RWPE2 (cell line): Measurements from ENCODE around the gene CST5.
A peak's percentile ranks its signal among the peaks of the same experiment; 100 is the strongest.

Experiments
- ATAC-seq: fragments of 200-7000 bp; cut with Tn5 transposase; 3 replicates; pipeline ENCODE4 v1.9.1; 2021; ENCODE audit warnings: low read depth
- DNase-seq: peaks from one replicate; pipeline ENCODE4 v3.0.0-alpha.2; 2020; ENCODE audit warnings: low spot score
- H3K27ac ChIP-seq: fragments of 450-650 bp; 2 replicates; pipeline ENCODE4 v1.5.1; 2017; ENCODE audit warnings: mild to moderate bottlenecking; ENCODE audit not compliant: poor library complexity, severe bottlenecking
- H3K27me3 ChIP-seq: fragments of 250-450 bp; sonication (Bioruptor Pico); 2 replicates; pipeline ENCODE4 v1.5.1; 2021; ENCODE audit warnings: mild to moderate bottlenecking, moderate library complexity; ENCODE audit not compliant: insufficient read depth, poor library complexity, severe bottlenecking
- H3K36me3 ChIP-seq: fragments of 250-450 bp; sonication (Bioruptor Pico); 2 replicates; pipeline ENCODE4 v1.5.1; 2020; ENCODE audit warnings: low read depth, mild to moderate bottlenecking, moderate library complexity
- H3K4me1 ChIP-seq: fragments of 250-450 bp; sonication (Bioruptor Pico); 2 replicates; pipeline ENCODE4 v1.5.1; 2021; ENCODE audit warnings: mild to moderate bottlenecking, moderate library complexity; ENCODE audit not compliant: insufficient read depth, poor library complexity, severe bottlenecking
- H3K4me3 ChIP-seq: fragments of 250-450 bp; sonication (Bioruptor Pico); 2 replicates; pipeline ENCODE4 v1.5.1; 2021; ENCODE audit warnings: mild to moderate bottlenecking, moderate library complexity; ENCODE audit not compliant: severe bottlenecking
- H3K9me3 ChIP-seq: fragments of 250-450 bp; sonication (Bioruptor Pico); 2 replicates; pipeline ENCODE4 v1.5.1; 2021; ENCODE audit warnings: mild to moderate bottlenecking, moderate library complexity; ENCODE audit not compliant: severe bottlenecking
- TF ChIP-seq, protein P1 (sequence below): fragments of 450-650 bp; IDR thresholded peaks from one replicate; pipeline ENCODE4 v1.5.1; 2017; ENCODE audit warnings: mild to moderate bottlenecking, moderate library complexity; ENCODE audit not compliant: poor library complexity, severe bottlenecking

The CST5 gene

GRCh38 chr20:23925789-23926525 is 46.4 kb upstream of the CST5 start:
- no peak overlapping the region for H3K4me3 ChIP-seq
- H3K9me3 ChIP-seq, result no peaks in the 10 kb centered on the region
- no peak overlapping the region for H3K27ac ChIP-seq

DNA sequence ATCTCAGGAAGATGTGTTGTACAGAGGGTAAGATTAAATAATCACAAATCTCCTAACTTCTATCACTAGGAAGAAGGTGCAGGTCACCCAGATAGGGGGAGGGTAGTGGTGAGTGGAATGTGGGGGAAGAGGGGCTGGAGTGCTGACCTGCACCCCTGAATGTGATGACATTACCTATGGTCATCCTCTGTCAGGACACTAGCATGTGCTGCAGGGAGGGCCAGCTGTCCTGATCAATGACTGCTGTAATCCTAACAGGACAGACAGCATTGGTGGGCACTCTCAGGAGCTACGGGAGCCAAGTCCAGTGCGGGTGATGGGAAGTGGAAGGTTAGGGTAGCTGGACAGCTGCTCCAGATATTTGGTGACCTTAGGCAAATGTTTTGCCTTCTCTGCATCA is 45.2 kb upstream of the CST5 start:
- H3K4me3 ChIP-seq, result no peak overlapping the region
- no peaks in the 10 kb centered on the region for H3K36me3 ChIP-seq
- H3K27ac ChIP-seq, result no peak overlapping the region
- no peaks in the 10 kb centered on the region for H3K27me3 ChIP-seq
- ATAC-seq (no peak), DNase-seq (no peak)
- no peaks in the 10 kb centered on the region for H3K4me1 ChIP-seq
- TF ChIP-seq, protein P1, sequence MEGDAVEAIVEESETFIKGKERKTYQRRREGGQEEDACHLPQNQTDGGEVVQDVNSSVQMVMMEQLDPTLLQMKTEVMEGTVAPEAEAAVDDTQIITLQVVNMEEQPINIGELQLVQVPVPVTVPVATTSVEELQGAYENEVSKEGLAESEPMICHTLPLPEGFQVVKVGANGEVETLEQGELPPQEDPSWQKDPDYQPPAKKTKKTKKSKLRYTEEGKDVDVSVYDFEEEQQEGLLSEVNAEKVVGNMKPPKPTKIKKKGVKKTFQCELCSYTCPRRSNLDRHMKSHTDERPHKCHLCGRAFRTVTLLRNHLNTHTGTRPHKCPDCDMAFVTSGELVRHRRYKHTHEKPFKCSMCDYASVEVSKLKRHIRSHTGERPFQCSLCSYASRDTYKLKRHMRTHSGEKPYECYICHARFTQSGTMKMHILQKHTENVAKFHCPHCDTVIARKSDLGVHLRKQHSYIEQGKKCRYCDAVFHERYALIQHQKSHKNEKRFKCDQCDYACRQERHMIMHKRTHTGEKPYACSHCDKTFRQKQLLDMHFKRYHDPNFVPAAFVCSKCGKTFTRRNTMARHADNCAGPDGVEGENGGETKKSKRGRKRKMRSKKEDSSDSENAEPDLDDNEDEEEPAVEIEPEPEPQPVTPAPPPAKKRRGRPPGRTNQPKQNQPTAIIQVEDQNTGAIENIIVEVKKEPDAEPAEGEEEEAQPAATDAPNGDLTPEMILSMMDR, result no peak
- H3K9me3 ChIP-seq, result no peaks in the 10 kb centered on the region

More at GRCh38 chr20:23925789-23926525, 46.4 kb upstream of the CST5 start:
- H3K4me1 ChIP-seq, result no peaks in the 10 kb centered on the region
- no peak for DNase-seq
- H3K27me3 ChIP-seq, result no peaks in the 10 kb centered on the region
- TF ChIP-seq, protein P1, result no peak
- ATAC-seq, result peak; percentile 20; the same call in 1 of the 3 replicates
- no peaks in the 10 kb centered on the region for H3K36me3 ChIP-seq

DNA sequence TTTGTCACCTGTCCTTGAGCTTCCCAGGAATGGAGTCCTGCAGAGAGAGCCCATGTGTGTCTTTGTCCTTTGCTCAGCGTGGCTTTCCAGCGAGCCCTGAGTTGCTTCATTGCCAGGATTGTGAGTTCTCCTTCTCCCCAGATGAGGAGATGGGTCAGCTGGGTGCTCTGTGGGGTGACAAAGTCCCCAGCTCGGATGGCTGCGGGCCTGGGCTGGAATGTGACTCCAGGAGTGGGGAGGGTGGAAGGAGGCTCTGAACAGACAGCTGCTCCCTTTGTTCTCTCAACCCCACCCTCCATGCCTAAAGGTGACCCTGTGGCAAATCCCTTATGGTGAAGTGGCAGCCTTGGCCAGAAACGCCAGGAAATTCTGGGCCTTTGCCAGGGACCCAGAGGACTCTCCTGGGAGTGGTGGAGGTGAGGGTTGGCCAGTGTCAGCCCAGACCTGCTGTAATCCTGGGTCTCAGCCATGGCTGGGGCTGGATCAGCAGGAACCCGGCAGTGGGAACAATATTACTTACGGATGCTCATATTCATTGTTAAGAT is 44.4 kb upstream of the CST5 start:
- no peaks in the 10 kb centered on the region for H3K27me3 ChIP-seq
- H3K27ac ChIP-seq, result no peak overlapping the region
- ATAC-seq, result no peak
- DNase-seq, result no peak
- H3K4me3 ChIP-seq, result no peak overlapping the region
- H3K9me3 ChIP-seq, result no peaks in the 10 kb centered on the region
- TF ChIP-seq, protein P1, result no peak
- H3K36me3 ChIP-seq, result no peaks in the 10 kb centered on the region
- H3K4me1 ChIP-seq, result no peaks in the 10 kb centered on the region

DNA sequence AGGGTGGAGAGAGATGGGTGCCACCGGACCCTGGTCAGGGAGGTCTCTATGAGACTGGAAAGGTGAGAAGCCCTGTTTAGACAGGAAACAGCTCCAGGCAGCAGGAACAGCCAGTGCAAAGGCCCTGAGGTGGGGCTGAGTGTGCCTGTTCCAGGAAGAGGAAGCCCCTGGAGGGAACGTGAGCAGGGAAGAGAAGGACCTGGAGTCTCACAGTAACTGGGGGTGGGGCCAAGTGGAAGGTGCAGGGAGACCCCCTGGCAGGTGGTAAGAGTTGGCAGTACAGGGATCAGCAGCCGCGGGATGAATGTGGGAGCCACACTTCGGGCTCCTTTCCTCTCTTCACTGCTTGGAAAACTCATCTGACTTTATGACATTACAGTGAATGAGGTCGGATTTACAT is 43.8 kb upstream of the CST5 start:
- no peak for ATAC-seq
- no peak for DNase-seq
- H3K4me1 ChIP-seq, result no peaks in the 10 kb centered on the region
- H3K4me3 ChIP-seq, result no peak overlapping the region
- TF ChIP-seq, protein P1, result no peak
- no peak overlapping the region for H3K27ac ChIP-seq
- H3K27me3 ChIP-seq, result no peaks in the 10 kb centered on the region
- no peaks in the 10 kb centered on the region for H3K9me3 ChIP-seq
- no peaks in the 10 kb centered on the region for H3K36me3 ChIP-seq
